Osteoblast (primary cell): ENCODE results near the gene CIROP. TPM values are rescaled to one million over a fixed set of nuclear protein-coding genes. Genes with fewer than 3 reads are reported as not detected.

ENCODE experiments used
- DNase-seq: peaks from one replicate; pipeline ENCODE4 v3.0.0; 2011; ENCODE audit warnings: low spot score, mixed read lengths; ENCODE audit not compliant: insufficient read length; ENCODE audit errors: missing footprints
- H2AFZ ChIP-seq: 2 replicates; pipeline ENCODE4 v1.6.0; 2011; ENCODE audit warnings: mild to moderate bottlenecking, low read length
- H3K27ac ChIP-seq: 2 replicates; pipeline ENCODE4 v1.5.1; 2011; ENCODE audit warnings: mild to moderate bottlenecking, low read depth, low read length, moderate library complexity
- H3K27me3 ChIP-seq: 2 replicates; pipeline ENCODE4 v1.6.0; 2012; ENCODE audit warnings: mild to moderate bottlenecking, control low read depth, inconsistent platforms, low read length, moderate library complexity; ENCODE audit not compliant: insufficient read depth
- H3K36me3 ChIP-seq: 2 replicates; pipeline ENCODE4 v1.5.1; 2011; ENCODE audit warnings: mild to moderate bottlenecking, low read length, control low read depth, moderate library complexity; ENCODE audit not compliant: insufficient read depth
- H3K4me1 ChIP-seq: 2 replicates; pipeline ENCODE4 v1.5.1; 2011; ENCODE audit warnings: mild to moderate bottlenecking, low read length, control low read depth, moderate library complexity; ENCODE audit not compliant: insufficient read depth
- H3K4me2 ChIP-seq: 2 replicates; pipeline ENCODE4 v1.6.0; 2011; ENCODE audit warnings: mild to moderate bottlenecking, low read length; ENCODE audit not compliant: insufficient read depth
- H3K4me3 ChIP-seq: fragments of 200-600 bp; sonication (generic); 3 replicates; pipeline ENCODE4 v1.5.1; 2012; ENCODE audit warnings: mild to moderate bottlenecking, low read length, inconsistent platforms; ENCODE audit not compliant: insufficient read depth
- H3K79me2 ChIP-seq: 2 replicates; pipeline ENCODE4 v1.6.0; 2012; ENCODE audit warnings: mild to moderate bottlenecking, low read length, control low read depth, inconsistent platforms; ENCODE audit not compliant: insufficient read depth
- H3K9me3 ChIP-seq: 2 replicates; pipeline ENCODE4 v1.5.1; 2011; ENCODE audit warnings: low read depth, low read length, control low read depth
- H4K20me1 ChIP-seq: 2 replicates; pipeline ENCODE4 v1.6.0; 2012; ENCODE audit warnings: mild to moderate bottlenecking, low read length, control low read depth; ENCODE audit not compliant: insufficient read depth
- total RNA-seq: library from RNA; depleted of rRNA; stranded (reverse); fragments of >200 nt; gene quantifications from 2 replicates; pipeline ENCODE4 v1.2.3, GENCODE V29; 2012
- TF ChIP-seq, protein P1 (sequence below): IDR thresholded peaks from 2 replicates; pipeline ENCODE4 v1.5.1; 2011; ENCODE audit warnings: mild to moderate bottlenecking, low read depth, low read length, moderate library complexity; ENCODE audit errors: extremely low read depth

The CIROP gene
- total RNA-seq, 1 donor = not detected

DNA sequence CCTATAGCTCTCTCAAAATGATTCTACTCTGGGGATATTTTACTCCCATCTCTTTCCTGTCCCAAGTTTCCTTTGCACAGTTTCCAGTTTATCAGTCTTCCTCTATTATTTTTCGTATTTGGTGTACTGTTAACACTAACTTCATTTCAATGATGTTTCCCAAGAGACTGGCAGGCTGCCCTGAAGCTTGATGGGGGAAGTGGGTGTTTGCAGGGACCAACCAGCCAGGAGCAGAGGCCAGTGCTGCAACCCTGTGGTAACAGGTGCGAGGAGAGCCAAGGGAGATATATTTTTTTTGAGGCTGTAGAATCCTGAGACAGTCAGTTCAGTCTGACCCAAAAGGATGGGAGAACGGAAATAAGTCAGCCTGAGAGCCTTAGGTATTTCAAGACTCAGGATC is 26.1 kb upstream of the CIROP start:
- Histone ChIP-seq H3K27me3 (peaks cover 3% of the 10 kb centered on the region), H3K79me2 (no peaks in the 10 kb centered on the region), H3K9me3 (no peaks in the 10 kb centered on the region), H3K27ac (no peak overlapping the region), H3K4me2 (no peak overlapping the region), H4K20me1 (no peaks in the 10 kb centered on the region), H3K4me1 (no peaks in the 10 kb centered on the region), H2AFZ (no peak overlapping the region), H3K4me3 (no peak overlapping the region), H3K36me3 (no peaks in the 10 kb centered on the region)
- no peak for DNase-seq
- TF ChIP-seq, protein P1, sequence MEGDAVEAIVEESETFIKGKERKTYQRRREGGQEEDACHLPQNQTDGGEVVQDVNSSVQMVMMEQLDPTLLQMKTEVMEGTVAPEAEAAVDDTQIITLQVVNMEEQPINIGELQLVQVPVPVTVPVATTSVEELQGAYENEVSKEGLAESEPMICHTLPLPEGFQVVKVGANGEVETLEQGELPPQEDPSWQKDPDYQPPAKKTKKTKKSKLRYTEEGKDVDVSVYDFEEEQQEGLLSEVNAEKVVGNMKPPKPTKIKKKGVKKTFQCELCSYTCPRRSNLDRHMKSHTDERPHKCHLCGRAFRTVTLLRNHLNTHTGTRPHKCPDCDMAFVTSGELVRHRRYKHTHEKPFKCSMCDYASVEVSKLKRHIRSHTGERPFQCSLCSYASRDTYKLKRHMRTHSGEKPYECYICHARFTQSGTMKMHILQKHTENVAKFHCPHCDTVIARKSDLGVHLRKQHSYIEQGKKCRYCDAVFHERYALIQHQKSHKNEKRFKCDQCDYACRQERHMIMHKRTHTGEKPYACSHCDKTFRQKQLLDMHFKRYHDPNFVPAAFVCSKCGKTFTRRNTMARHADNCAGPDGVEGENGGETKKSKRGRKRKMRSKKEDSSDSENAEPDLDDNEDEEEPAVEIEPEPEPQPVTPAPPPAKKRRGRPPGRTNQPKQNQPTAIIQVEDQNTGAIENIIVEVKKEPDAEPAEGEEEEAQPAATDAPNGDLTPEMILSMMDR = no peak

DNA sequence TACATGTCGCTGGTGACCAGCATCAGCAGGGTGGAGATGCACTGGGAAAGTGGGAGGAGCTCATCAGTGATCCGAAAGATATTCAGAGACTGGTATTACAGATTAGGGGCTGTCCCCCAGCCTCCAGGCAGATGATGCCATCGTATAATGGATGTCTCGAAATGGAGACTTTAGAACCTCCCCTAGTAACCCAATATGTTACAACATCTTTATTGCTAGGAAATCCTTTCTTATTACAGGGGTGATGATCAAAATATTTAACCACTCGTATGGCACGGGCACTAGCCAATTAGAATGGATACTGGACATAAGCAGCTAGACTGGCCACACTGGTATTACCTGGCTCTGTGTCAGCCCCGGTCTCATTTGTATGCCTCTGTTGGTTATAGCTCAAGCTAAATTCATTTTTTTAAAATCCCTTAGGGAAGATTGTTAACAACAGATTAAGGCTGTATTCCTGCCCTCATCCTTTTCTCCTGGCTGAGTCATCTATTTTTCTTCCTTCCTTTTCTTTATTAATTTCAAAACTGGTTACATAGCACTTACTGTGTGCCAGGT is 25.0 kb upstream of the CIROP start:
- Histone ChIP-seq H4K20me1 (no peaks in the 10 kb centered on the region), H3K27me3 (peaks cover 3% of the 10 kb centered on the region), H2AFZ (no peak overlapping the region), H3K4me3 (no peak overlapping the region), H3K27ac (no peak overlapping the region), H3K4me1 (no peaks in the 10 kb centered on the region), H3K36me3 (no peaks in the 10 kb centered on the region), H3K4me2 (no peak overlapping the region), H3K79me2 (no peaks in the 10 kb centered on the region), H3K9me3 (no peaks in the 10 kb centered on the region)
- peak; percentile 80 for DNase-seq
- TF ChIP-seq, protein P1 = no peak

DNA sequence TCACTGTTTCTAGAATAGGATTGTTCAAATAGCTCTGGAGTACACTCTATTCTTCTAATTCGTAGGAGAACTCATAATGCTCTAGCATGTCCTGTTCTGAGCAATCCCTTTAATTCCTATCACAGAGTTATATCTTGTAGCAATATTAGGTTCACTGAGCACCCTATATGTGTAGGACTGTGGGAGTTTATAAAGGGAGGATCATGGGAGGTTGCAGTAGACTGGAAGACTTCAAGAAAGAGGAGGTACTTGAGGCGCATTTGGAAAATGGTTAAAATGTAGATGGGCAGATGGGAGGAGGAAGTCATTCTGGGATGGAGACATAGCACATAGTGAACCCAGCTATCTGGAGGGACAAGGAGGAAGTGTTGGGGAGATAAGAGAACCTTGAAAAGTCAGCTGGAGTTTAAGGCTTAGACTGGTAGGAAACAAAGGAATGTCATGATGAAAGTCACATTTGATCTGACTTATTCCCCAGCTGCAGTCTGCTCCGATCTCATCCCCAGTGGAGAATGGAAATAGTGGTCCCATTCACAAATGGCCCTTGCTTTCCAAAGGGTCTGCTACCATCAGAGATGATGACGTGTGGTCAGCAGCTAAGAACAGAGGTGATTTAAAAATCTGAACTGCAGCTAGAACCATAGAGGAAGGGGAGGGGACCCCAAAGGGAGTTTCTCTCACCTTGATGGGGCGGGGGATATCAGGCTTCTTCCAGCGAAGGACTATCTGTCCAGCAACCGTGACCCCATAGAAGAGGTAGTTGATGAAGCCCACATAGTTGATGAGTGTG is 24.4 kb upstream of the CIROP start:
- TF ChIP-seq, protein P1 = no peak
- no peaks in the 10 kb centered on the region for H3K4me1 ChIP-seq
- no peaks in the 10 kb centered on the region for H3K36me3 ChIP-seq
- no peak overlapping the region for H3K27ac ChIP-seq
- no peak overlapping the region for H2AFZ ChIP-seq
- H3K4me3 ChIP-seq = no peak overlapping the region
- no peak overlapping the region for H3K4me2 ChIP-seq
- H4K20me1 ChIP-seq = no peaks in the 10 kb centered on the region
- H3K79me2 ChIP-seq = no peaks in the 10 kb centered on the region
- no peaks in the 10 kb centered on the region for H3K9me3 ChIP-seq
- peaks cover 3% of the 10 kb centered on the region for H3K27me3 ChIP-seq
- DNase-seq = no peak

DNA sequence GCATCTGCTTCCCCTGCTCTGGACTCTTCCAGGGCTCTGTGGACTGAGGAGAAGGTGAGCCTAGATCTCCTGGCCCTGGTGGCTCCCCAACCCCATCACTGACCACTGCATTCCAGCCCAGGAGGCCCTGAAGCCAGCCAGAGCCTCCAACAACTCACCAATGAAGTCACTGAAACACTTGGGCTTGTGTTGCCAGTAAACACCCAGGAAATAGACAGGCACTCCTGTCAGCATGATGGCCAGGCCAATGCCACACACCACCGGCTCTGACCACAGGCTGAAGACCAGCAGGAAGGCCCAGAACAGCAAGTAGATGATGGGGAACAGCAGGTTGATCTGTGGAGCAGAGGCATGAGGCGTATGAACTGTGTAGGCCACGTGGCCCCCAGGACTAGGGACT is 23.1 kb upstream of the CIROP start:
- Histone ChIP-seq H3K4me2 (no peak overlapping the region), H3K27me3 (peaks cover 3% of the 10 kb centered on the region), H3K9me3 (no peaks in the 10 kb centered on the region), H3K79me2 (no peaks in the 10 kb centered on the region), H3K27ac (no peak overlapping the region), H3K4me1 (no peaks in the 10 kb centered on the region), H3K4me3 (no peak overlapping the region), H3K36me3 (no peaks in the 10 kb centered on the region), H4K20me1 (no peaks in the 10 kb centered on the region), H2AFZ (no peak overlapping the region)
- DNase-seq = no peak
- TF ChIP-seq, protein P1 = no peak
